ENCODE data around the gene CDK17.

DNA sequence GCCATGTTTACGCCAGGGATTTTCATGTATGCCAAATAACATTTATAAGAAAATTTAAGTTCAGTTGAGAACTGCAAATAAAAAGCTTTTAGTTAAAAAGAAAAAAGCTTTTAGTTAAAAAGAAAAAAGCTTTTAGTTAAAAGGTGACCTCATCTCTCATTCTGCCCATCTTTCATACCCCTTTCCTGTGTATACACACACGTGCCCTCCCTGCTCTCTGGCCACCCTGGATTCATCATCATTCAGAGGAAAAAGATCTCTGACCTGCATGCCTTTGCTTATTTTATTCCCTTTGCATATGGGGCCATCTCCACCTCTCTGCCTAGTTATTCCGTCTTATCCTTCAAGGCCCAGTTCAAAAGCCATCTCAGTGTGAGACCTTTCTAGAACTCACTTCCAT is 38.1 kb upstream of the CDK17 start:
- TF ChIP-seq, protein P1, sequence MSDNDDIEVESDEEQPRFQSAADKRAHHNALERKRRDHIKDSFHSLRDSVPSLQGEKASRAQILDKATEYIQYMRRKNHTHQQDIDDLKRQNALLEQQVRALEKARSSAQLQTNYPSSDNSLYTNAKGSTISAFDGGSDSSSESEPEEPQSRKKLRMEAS (IDR thresholded peaks at IDR 0.05), result no peak
- TF ChIP-seq NFIC (IDR thresholded peaks at IDR 0.05), result no peak
- TF ChIP-seq, protein P2, sequence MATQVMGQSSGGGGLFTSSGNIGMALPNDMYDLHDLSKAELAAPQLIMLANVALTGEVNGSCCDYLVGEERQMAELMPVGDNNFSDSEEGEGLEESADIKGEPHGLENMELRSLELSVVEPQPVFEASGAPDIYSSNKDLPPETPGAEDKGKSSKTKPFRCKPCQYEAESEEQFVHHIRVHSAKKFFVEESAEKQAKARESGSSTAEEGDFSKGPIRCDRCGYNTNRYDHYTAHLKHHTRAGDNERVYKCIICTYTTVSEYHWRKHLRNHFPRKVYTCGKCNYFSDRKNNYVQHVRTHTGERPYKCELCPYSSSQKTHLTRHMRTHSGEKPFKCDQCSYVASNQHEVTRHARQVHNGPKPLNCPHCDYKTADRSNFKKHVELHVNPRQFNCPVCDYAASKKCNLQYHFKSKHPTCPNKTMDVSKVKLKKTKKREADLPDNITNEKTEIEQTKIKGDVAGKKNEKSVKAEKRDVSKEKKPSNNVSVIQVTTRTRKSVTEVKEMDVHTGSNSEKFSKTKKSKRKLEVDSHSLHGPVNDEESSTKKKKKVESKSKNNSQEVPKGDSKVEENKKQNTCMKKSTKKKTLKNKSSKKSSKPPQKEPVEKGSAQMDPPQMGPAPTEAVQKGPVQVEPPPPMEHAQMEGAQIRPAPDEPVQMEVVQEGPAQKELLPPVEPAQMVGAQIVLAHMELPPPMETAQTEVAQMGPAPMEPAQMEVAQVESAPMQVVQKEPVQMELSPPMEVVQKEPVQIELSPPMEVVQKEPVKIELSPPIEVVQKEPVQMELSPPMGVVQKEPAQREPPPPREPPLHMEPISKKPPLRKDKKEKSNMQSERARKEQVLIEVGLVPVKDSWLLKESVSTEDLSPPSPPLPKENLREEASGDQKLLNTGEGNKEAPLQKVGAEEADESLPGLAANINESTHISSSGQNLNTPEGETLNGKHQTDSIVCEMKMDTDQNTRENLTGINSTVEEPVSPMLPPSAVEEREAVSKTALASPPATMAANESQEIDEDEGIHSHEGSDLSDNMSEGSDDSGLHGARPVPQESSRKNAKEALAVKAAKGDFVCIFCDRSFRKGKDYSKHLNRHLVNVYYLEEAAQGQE (IDR thresholded peaks at IDR 0.05; ENCODE audit: low read depth), result no peak
- no peak for TF ChIP-seq FOXM1 (IDR thresholded peaks at IDR 0.05; ENCODE audit: borderline replicate concordance, low read depth)
- no peak for TF ChIP-seq EP300 (IDR thresholded peaks at IDR 0.05; ENCODE audit: borderline replicate concordance)
- no peak for TF ChIP-seq YY1 (IDR thresholded peaks at IDR 0.05; ENCODE audit: low read depth)
- no peak for TF ChIP-seq TAF1 (IDR thresholded peaks at IDR 0.05; ENCODE audit: low read depth)
